WI38 (cell line): Measurements from ENCODE around the gene P2RY12.

ENCODE experiments used
- H3K4me3 ChIP-seq: 2 replicates; pipeline ENCODE4 v1.5.1; 2011; ENCODE audit warnings: low read depth, mild to moderate bottlenecking, control low read depth, low read length
- CTCF ChIP-seq: IDR thresholded peaks from 2 replicates; pipeline ENCODE4 v1.5.1; 2012; ENCODE audit warnings: low read depth, mild to moderate bottlenecking, control low read depth, low read length

P2RY12 gene

GRCh38 chr3:151303751-151304150, 80.8 kb downstream of the P2RY12 start:
- no peak for TF ChIP-seq CTCF
- no peak overlapping the region for H3K4me3 ChIP-seq

DNA sequence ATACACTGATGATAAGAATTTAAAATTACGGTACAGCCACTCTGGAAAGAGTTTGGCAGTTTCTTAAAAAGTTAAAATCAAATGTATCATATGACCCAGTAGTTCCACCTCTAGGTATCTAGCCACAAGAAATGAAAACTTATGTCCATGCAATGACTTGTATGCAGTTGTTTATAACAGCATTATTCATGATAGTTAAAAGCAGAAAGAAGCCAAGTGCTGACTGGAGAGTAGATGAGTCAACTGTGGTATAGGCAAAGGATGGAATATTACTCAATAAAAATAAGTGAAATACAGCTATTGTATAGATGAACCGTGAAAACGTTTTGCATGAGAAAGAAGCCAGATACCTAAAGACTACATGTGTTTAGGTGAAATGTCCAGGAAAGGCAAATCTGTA, 82.8 kb downstream of the P2RY12 start:
- no peak overlapping the region for H3K4me3 ChIP-seq
- no peak for TF ChIP-seq CTCF

DNA sequence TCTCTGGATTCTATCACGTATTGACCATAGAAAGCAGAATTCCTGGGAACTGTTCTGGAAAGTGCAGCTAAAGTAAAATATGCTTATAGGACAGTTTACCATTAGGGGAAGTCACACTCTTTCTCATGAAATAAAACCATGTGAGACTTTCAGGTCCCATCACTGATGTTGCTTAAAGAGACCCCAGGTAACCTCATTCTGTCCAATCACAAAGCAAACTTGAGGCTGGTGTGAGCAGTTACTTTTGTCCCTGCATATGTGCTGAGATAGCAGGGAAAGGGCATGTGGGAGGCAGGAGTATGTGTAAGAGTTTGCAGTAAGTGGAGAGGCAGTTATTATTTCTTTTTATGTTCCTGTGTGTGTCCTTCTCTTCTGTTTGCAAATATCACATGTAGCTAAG, 84.0 kb downstream of the P2RY12 start:
- no peak overlapping the region for H3K4me3 ChIP-seq
- no peak for TF ChIP-seq CTCF

DNA sequence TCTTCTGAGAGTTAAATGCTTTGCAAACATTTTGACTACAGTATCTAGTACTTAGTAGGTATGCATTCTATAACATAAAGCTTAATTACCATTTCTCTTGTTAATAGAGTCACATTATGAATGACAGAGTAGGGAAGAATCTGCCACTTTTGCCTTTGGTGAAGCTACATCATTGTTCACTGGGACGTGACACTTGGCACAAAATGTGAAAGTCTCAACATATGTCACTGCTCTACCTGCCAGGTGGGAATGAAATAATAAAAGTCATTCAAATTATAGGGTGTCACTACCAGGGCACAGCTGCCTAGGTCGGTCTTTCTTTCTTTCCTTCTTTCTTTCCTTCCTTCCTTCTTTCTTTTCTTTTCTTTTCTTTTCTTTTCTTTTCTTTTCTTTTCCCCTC, 85.5 kb downstream of the P2RY12 start:
- TF ChIP-seq CTCF: no peak
- H3K4me3 ChIP-seq: no peak overlapping the region

- TF ChIP-seq CTCF: no peak
- H3K4me3 ChIP-seq: no peak overlapping the region
These were observed 87.1 kb downstream of the P2RY12 start for GRCh38 chr3:151297429-151297828.

- no peak for TF ChIP-seq CTCF
These were observed 88.3 kb downstream of the P2RY12 start for GRCh38 chr3:151296226-151296625.

DNA sequence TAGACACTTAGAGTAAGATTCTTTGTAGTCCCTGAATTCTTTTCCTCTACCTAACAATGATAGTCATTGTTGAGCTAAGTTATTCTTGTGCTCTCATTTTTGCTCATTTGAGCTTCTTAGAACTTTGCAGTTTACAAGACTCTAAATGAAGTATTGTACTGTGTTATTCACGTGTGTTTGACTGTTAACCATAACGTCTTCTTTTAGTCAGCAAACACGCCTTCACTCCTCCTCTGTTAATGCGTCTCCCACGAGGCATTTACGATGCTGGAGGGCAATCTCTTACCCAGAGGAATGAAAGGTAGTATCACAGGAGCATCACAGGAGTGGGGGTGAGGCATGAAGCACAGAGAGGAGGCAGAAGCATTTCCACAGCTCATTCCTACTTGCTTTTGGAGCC, 91.4 kb downstream of the P2RY12 start:
- H3K4me3 ChIP-seq: no peak overlapping the region
- no peak for TF ChIP-seq CTCF

More at GRCh38 chr3:151296226-151296625, 88.3 kb downstream of the P2RY12 start:
- no peak overlapping the region for H3K4me3 ChIP-seq
